Mucosa of descending colon (tissue), 3 donors: ENCODE measurements around the gene SFXN3. TPM values are rescaled to one million over a fixed set of nuclear protein-coding genes. Genes with fewer than 3 reads are reported as not detected.

Experiments used
- ATAC-seq: fragments of 200-7000 bp; cut with Tn5 transposase; one replicate; pipeline ENCODE4 v1.9.1; 2020; ENCODE audit warnings: mild to moderate bottlenecking, moderate library complexity
- DNase-seq, 3 donors: peaks; one replicate each; pipeline ENCODE4 v3.0.0-alpha.2; 2020
- H3K36me3 ChIP-seq: fragments of 200-600 bp; one replicate; pipeline ENCODE4 v1.8.0; 2021; ENCODE audit warnings: low read depth, mild to moderate bottlenecking
- H3K4me1 ChIP-seq: fragments of 200-600 bp; one replicate; pipeline ENCODE4 v1.8.0; 2021; ENCODE audit warnings: low read depth, mild to moderate bottlenecking
- H3K4me3 ChIP-seq: fragments of 200-600 bp; one replicate; pipeline ENCODE4 v1.8.0; 2021; ENCODE audit warnings: mild to moderate bottlenecking
- H3K9me3 ChIP-seq: fragments of 200-600 bp; one replicate; pipeline ENCODE4 v1.8.0; 2021; ENCODE audit warnings: mild to moderate bottlenecking
- CTCF ChIP-seq: fragments of 200-600 bp; IDR thresholded peaks from one replicate; pipeline ENCODE4 v1.8.0; 2022; ENCODE audit warnings: antibody characterized with exemption, mild to moderate bottlenecking
- intact Hi-C, 2 donors: fragments of 100-400 bp; cut with DNase I in 1 of 2; cut with micrococcal nuclease in 1 of 2; formaldehyde crosslinking; loops; one replicate each; pipeline versions ENCODE4 v1.11.0 to v1.11.1; 2022; cut with DNase I, micrococcal nuclease
- total RNA-seq, 3 donors: library from RNA; stranded (reverse); fragmentation: NEBNext Ultra II Directional in 2 of 3; extraction: Animal tissue kit (Norgen Biotek cat#: 25700) in 2 of 3; gene quantifications; one replicate each; pipeline versions ENCODE4 v1.2.1 to v1.2.4, GENCODE V29; 2021 to 2023
- donor health status: DM: no; HTN: no; CAD: no; lungs with moderate emphysema.
- donor health status: DM: no; HTN: no; CAD: no.
- donor health status: DM: no; HTN: yes; CAD: no.

The SFXN3 gene
- total RNA-seq, 3 donors from 2014 or later: 8.7 to 28.7 (median 28.0) TPM

DNA sequence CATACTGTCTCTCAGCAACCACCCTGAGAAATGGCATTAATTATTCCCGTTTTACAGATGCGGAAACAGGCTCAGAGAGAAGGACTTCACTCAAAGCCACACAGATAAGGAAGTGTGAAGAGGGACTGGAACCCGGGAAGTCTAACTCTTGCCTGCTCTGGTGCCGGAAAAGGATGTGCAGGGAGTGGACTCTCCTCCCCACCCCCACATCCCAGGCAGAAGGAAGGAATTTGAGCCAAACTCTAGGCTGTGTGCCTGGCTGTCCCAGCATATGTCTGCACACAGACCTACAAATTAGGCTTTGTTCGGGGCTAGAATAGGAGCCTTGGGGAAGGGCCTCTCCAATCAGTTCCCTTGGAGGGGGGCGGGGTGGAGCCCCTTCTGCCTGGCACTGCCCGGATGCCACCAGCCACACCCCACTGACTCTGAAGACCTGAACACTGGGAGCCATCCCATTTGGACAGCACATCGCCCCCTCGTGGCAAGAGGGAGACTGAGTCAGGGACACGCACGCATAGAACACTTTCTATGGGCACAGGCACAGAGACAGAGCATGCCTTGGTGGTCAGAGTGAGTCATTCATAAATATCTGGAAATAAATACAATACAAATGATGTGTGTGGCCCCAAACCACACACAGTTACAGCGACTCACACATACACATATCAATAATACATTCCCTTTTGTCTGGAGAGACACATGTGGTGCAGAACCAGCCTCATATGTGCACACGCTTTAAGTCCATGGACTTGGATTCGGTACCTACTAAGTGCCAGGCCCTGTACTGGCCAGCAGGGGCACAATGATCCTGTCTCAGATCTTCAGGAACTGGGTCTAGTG lies 18.3 kb upstream of the SFXN3 start:
- peak; percentile 90 for ATAC-seq
- no peaks in the 10 kb centered on the region for H3K36me3 ChIP-seq
- intact Hi-C loops: no loop called here
- DNase-seq: peak; percentile 83 to 92 (median 89)
- H3K4me3 ChIP-seq: no peak overlapping the region
- peaks cover 8% of the 10 kb centered on the region for H3K4me1 ChIP-seq
- peak; percentile 71 for TF ChIP-seq CTCF
- H3K9me3 ChIP-seq: no peaks in the 10 kb centered on the region

DNA sequence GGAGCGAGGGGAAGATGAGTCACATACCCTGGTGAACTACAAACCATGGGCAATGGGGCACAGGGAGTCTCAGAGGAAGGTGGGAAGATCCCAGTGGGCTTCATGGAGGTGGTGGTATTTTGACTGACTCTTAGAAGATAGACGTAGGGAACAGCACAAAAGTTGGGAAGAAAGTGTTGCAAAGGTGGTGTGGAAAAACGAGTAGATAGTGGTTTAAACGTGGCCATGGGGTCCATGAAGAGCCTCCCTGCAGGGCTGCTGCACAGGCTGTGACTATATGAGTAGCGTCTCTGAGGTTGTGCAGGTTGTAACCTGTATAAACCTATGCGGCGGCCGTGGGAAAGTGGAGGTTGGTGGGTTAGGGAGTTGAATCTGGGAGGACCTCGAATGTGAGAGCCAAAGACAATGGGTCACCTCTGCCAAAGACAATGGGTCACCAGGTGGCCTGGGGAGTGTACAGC lies 17.6 kb upstream of the SFXN3 start:
- TF ChIP-seq CTCF: no peak
- Histone ChIP-seq H3K36me3 (no peaks in the 10 kb centered on the region), H3K4me1 (peaks cover 8% of the 10 kb centered on the region), H3K4me3 (no peak overlapping the region), H3K9me3 (no peaks in the 10 kb centered on the region)
- DNase-seq (no peak), ATAC-seq (no peak)
- intact Hi-C loops: no loop called here

GRCh38 chr10:101014230-101014884 lies 16.7 kb upstream of the SFXN3 start:
- TF ChIP-seq CTCF: peak; percentile 81
- peak; percentile 80 for ATAC-seq
- no peak overlapping the region for H3K4me3 ChIP-seq
- H3K36me3 ChIP-seq: no peaks in the 10 kb centered on the region
- no peaks in the 10 kb centered on the region for H3K9me3 ChIP-seq
- intact Hi-C loops: no loop called here
- H3K4me1 ChIP-seq: peaks cover 14% of the 10 kb centered on the region
- peak in 2 of 3 donors; percentile 91 to 96 for DNase-seq

DNA sequence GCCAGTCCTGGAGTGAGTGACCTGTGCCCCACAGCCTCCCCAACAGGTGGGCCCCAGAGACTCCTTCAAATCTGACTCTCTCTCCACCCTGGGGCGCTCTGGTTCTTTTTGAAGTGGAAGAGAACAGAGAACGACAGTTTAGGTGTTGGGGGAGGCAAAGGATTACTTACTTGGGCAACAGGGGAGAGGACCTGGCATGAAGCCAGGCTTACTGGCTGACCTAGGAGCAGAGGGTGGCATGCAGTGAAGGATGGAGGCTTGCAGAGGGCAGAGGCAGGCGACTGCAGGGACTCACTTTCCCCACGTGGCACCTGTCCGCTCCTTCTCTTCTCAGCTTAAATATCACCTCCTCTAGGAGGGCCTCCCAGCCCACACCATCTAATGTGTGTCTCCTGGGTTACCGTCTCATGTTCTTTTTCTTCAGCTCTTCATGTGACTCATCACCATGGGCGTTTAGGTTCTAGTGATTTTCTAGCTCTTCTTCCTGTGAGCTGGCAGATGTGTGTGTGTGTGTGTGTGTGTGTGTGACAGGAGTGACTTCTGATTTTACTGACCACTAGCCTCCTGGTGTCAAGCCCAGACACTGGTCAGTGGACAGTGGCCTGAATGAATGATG lies 16.0 kb upstream of the SFXN3 start:
- TF ChIP-seq CTCF: no peak
- intact Hi-C loops: no loop called here
- H3K4me1 ChIP-seq: peaks cover 14% of the 10 kb centered on the region

DNA sequence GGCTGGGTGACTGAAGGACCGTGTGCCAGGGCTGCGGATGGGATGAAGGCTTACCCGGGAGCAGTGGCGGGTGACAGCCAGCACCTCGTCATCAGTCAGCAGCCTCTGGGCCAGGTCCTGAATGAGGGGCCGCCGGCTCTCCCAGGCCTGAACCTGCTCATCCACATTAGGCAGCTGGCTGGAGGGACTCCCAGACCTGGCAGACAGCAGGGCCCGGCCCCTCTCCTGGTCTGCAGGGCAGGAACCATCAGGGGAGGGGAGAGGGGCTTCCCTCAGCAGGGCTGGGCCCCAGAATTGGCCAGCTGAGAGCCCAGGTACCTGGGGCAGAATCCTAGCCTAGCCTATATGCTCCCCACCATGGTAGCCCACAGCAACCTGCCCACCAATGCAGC lies 15.5 kb upstream of the SFXN3 start:
- H3K4me1 ChIP-seq: peaks cover 14% of the 10 kb centered on the region
- no peak for DNase-seq
- no peak for TF ChIP-seq CTCF
- intact Hi-C loops: no loop called here
- H3K4me3 ChIP-seq: no peak overlapping the region
- no peaks in the 10 kb centered on the region for H3K9me3 ChIP-seq
- ATAC-seq: no peak
- H3K36me3 ChIP-seq: no peaks in the 10 kb centered on the region

More for the DNA sequence above, 16.0 kb upstream of the SFXN3 start:
- no peak overlapping the region for H3K4me3 ChIP-seq
- no peak for ATAC-seq
- DNase-seq: no peak
- no peaks in the 10 kb centered on the region for H3K9me3 ChIP-seq
- no peaks in the 10 kb centered on the region for H3K36me3 ChIP-seq
